ENCODE data around the gene SEMA7A.

The SEMA7A gene

DNA sequence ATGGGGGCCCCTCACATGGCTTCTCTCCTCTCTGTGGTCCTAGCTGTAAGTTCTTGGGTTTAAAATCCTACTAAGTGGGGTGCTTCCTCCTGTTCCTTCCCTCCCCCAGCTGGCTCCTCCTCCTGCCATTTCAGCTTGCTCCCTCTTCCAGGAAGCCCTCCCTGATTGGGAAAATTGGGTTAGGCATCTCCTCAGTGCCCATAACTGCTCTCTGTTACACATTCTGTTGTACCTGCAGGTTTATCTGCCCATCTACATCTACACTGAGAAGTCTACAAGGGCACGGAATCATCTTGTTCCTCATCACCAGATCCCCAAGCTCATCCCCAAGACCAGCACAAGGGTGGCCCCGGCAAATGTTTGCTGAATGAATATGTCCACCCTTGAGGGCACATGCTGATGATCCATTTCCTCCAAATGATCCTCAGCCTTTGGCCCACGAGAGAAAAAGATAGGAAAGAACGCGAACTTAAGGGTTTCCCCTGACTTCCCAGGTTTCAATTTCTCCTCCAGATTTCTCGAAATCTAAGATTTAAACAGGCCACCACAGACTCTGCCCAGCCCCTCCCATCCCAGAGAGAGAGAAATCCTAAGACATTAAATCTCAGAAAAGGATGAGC, 3.9 kb downstream of the SEMA7A start:
- DNase-seq, result no peak

DNA sequence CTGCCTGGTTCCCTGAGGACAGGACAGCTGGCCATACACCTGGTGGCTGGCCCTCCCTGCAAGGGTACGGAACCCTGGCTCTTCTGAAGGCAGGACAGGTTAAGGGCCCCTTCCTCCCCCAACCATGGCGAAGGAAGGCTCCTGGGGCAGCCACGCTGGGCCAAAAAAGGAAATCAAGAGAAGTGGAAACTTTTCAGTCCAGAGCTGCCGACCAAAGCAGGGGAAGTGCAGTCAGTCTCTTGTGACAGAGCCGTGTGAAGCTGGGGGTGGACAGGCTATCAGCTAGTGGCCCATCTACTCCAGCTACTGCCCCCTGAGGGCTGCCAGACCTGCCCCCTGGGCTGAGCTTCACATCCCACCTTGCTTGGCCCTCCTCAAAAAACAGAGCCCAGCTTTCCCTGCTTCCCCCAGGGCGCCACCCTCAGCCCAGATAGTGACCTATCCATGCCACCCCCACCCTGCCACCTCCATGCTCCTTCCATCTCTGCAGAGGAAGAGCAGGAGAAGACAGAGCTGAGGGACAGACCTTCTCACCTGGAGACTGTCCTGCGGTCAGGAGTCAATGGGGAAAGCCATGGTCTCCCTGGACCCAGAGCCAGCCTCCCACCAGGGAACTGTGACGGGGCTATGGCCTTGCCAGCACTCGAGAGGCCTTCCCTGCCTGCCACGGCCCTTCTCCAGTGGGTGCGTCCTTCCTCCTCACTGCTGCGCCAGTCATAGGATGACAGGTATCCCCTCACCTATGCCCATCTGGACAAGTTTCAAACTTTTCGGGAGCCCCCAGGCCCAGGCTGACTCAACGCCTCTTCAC, 4.6 kb downstream of the SEMA7A start:
- DNase-seq, result no peak

DNA sequence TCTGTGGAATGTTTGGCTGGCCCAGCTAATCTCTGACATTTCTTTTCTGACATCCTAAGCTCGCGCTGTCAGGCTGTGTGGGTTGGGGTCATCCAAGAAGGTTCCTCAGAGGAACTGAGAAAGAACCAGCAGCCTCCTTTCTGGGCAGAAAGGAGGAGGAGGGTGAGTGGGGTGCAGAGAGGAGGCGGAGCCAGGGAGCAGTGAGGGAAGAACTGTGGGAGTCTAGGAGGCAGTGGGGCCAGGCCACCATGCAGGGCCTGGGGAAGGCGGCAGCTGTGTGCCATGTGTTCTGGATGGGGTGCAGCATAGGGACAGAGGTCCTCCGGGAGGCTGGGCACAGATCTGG, 5.3 kb downstream of the SEMA7A start:
- DNase-seq, result no peak

DNA sequence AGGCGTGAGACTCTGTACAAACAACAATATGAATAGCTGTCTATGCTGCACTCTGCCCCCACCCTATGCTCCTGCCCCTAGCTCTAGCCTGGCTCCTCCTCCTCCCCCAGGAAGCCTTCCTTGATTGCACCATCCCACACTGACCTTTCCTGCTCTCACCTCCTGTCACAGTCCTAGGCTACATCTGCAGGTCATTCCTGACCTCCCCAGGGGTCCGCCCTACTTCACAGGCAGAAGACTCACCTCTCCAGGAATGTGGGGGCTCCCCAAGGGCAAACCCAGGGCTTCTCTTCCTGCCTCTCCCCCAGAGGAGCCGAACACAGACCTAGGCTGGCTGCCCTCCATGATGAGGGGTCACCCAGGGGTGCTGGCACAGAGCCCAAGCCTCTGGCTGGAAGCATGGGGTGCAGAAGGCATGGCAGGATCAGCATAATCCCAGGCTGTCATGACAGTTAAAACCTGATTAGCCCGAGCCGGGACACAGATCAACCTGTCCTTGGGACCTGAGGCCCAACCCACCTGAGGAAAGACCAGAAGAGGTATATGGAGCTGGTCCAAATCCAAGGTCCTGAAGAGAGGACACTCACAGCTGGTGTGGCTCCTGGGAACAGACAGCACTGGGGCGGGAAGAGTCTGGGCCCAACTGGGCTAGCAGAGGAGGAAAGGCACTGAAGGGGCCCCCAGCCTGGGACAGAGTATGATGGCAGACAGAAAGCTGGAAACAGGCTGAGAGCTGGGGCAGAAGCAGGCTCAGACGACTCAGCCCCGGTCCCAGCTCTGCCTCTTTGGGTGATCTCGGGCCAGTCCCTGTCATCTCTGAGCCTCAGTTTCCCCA, 5.9 kb downstream of the SEMA7A start:
- no peak for DNase-seq

DNA sequence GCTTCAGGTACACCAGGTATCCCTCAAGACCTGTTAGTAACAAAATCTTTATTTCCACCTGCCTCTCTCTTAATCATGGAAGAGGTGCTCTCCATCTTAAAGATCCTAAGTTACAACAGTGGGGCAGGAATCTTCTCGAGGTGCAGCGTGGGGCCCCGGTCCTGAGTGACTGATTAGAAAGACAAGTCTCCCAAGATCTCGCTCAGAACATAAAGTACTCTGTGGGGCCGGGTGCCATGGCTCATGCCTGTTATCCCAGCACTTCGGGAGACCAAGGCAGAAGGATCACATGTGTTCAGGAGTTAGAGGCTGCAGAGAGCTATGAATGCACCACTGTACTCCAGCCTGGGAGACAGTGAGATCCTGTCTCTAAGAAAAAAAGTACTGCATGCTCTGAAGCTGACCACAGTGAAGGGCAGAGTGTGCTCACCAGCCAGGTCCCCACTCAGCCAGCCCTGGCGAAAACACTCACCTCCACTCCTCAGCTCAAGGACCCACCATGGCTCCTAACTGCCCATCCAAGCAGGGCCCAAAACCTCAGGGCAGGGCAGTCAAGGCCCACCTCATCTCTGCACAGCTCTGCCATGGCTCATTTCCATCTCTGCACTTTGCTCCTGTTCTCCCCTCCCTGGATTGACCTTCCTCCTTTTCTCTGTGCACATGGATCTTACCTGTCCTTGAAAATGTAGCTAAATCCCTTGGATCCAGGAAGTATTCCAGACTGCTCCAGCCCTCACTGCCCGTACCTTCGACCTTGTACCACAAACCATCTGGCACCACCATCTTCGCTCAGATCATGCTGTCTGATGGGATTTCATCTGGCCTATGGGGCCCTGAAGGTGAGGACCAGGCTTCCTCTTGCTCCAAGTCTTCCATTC, 7.1 kb downstream of the SEMA7A start:
- no peak for DNase-seq

DNA sequence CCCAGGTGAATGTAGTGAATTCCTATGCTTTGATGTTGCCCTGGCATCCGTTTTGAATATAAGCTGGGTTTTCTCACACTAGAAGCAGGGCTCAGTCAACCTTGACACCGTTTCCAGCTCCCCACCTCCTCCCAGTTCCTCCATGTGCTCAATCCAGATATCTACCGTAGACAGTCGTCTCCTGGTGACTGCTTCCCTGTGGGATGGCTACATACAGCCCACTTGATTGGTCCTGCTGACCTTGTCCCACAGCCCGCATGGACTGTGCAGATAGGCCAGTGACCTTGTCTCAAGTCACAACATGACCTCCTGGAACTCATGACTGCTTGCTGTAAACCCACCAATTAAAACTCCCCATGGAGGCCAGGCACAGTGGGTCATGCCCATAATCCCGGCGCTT, 8.1 kb downstream of the SEMA7A start:
- DNase-seq, result no peak

DNA sequence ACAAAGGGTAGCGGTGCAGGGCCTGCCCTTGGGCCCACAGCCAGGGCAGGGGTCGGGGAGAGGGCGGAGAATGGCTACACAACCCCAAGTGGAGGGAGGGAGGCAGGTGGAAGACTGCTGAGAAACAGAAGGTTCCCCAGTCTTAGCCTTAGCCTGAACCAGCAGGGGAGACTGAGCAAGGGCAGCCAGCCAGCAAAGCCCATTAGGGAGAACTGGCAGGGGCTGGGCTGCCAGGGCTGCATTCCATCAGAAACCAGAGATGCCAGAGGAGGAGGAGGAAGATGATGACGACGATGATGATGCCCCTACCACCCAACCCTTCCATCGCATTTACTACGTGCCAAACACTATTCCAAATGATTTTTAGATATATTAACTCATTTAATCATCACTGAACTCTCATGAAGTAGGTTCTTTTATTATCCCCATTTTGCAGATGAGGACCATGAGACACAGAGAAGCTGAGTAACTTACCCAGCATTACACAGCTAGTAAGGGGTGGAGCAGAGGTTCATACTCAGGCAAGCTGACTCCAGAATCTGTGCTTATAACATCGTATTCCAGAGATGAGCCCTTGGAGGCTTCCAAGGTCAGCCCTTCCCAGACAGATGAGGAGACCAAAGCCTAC, 8.7 kb downstream of the SEMA7A start:
- no peak for DNase-seq

DNA sequence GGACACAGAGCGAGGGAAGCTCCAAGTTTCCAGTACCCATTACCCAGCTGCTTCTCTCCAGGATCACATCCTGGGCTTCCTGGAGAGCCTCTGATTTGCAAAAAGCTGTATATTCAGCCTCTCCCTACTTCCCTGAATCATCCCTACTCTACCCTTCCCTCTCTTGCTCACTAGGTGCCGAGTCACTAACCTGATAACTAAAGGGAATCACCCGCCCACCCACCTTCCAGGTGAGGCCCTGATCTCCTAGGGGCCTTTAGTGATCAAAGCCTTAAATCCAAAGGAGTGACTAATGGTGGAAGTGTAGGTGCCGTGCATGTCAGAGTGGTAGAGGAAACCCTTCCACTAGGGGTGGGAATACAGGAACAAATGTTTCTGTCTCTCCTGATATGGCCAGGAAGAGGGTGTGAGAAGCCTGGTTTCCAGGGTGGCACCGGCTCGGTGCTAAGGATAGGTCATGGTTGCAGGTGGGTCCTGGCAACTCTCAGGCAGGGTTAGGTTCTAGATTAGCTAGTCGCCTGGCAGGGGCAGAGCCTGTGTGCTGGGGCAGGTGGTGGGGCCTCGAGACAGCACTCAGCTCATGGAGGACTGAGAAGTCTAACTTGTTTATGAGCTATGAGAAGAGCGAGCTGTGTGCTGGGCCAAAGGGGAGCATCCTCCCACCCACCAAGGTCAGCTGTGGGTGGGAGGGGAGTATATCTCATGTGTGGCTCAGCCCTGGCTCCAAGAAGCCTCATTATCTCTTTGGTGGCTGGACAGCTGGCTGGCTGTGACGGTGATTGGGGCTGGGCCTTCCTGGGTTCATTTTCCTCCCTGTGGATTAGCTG, 10.1 kb downstream of the SEMA7A start:
- DNase-seq, result no peak

DNA sequence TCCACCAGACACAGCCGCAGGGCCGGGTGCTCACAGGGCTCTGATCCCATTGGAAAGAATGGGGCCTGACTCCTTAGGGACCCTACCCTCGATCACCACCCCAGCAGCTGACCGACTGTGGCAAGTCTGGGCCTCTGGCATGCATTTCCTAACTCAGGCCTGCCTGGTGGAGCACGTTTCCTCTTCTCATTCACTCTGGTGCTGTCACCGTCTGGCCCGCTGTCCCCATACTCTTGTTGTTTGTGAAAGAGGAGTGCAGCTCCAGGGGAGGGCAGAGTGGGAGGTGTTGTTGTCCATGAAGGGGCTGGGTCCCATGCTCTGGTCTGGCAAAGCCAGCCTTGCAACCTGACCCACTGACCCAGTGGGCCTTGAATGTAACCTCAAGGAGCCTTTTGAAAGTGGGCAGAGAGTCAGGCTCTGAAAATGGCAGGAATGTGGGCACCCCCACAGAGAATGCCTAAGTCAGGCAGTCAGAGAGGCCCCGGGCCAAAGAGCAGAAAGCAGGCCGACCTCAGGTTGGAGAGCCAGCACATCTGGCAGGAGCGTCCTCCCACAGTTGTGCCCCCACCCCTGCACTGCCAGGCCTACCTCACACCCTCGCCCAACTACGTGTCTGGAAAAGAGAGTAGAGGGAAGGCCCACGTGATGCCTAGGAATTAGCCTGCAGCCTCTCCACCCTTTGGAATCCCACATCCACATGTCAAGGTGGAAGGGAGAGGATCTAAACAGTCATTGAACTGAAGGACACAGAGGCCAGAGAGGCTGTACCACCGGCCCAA, 10.9 kb downstream of the SEMA7A start:
- DNase-seq, result no peak

DNA sequence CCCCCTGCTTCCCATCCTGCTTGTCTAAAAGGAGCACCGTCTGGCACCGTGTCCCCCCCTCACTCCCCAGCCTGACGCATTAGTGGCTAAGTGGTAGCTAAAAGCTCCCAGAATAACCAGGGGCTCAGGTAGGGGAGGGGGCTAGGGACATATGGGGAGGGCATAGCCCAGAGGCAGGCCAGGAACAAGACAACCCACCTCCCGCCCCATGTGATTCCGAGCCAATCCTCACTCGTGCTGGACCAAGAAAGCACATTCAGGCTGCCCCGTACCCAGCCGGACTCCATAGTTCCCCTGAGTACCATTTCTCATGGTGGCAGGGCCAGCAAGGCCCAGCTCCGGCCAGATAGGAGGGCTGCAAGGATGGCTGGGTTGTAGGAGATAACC, 11.5 kb downstream of the SEMA7A start:
- no peak for DNase-seq

DNA sequence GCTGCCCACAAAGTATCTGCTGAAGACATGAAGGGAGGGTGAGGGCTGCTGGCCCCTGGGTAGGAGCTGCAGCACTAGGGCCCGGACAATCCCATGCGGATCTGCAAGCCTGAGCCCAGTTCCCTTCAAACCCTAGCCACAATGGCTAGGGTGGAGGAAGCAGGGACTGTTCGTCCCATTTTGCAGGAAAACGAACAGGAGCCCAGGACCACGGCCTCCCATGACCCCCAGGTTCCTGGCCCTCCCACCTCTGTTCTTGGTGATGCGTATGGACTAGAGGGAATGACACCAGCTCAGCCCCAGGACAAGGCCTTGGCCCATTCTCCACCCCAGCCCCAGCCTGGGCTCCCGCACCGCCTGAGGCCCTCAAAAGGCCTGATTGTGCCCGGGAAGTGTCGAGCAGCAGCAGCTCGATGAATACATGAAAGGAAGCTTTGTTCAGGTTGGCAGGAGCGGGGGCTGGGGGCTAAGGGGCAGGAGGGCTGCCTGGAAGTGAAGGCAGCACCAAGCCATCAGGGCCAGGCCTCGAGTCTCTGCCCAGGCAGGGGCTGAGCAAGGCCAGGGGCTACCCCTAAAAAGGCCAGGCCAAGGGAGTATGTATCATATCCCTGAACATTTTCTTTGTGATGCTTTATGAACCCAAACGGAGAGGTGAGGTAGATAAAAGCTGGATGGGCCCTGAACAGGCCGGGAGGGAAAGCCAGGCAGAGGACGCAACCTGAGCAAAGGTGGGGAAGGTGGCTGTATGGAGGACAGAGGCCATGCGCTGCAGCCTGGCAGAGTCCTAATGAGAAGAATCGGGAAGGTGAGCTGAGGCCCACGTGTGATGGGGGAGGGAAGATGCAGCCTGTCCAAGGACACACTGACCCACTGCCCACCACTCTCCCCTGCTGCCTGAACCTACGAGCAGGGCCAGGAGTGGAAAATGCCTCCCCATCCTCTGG, 12.2 kb downstream of the SEMA7A start:
- no peak for DNase-seq

DNA sequence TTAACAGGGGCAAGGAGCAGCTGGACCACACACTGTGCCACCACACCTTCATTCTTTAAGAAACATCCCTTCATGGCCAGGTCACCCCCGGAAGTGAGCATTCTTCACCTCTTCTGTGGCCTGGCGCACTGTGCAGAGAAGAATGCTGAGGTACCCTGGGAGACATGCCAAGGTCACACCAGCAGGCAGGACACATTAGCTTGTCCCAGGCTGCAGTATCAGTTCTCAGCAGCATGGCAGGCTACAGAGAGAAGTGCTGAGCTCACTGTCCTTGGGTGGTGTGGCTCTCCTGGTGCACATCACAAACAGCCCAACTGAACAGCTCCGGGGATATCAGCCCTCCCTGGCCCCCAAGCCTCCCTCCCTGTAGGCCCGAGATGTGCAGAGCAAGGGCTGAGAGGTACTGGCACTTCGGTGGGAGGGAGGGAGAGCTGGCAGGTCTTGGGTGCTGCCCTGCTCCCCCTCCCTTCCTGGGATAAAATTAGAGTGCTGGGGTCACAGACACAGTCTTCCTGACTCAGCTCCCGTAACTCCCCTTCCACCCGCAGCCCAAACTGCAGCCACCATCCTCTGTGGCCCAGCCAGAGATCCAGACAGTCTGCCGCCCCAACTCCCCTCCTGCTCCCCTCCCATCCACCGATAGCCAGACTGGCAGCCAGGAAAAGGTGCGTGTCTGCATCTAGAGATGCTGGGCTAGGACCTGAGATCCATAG, 13.4 kb downstream of the SEMA7A start:
- DNase-seq, result no peak

DNA sequence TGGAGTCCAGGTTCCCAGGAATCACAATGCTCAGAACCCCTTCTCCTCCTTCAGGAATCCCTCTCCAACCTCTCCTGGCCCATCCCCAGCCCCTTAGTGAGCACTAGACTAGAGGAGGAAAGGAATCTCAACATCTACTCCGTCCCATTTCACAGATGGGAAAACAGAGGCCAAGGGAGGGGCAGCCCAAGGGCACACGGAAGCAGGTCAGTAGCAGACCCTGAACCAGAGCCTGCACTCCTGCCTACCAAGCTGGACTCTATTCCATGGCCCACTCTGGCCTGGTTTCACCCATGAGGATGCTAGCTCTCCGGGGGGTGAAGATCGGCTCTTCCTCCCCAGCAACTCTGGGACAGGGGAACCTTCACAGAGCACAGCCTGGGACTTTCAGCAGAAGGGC, 14.3 kb downstream of the SEMA7A start:
- no peak for DNase-seq

DNA sequence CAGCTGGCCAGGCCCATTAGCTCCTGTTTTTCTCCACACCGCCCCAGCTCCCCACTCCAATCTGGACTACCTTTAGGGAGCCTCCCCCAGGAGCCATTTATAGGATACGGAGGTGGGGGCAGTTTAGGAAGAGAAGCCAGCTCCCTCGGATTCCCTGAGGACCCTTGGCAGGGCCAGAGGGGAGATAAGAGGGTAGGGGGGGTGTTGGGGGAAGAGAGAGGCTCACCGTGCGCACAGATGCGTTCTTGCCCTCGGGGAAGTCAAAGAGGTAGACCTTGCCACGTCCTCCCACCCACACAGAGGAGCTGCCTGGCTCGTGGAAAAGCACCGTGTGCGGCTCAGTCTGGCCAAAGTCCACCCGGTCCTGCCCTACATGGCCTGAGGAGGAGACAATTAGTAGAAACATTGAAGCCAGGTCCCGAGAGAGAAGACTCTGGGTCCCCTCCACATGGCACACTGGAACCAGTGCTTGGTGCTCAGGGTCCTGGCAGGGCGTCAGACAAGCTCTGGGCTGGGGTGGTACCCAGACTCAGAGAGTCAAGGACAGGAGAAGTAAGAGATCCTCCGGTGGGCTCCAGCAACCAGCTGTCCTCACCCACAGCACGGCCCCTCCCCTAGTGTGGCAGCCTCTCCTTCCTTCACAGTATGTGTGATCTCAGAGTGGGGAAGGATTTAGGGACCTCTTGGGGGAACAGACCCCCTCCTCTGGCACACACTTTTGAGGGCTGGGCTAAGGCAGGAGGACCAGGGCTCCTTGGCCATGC, 15.0 kb downstream of the SEMA7A start:
- no peak for DNase-seq

DNA sequence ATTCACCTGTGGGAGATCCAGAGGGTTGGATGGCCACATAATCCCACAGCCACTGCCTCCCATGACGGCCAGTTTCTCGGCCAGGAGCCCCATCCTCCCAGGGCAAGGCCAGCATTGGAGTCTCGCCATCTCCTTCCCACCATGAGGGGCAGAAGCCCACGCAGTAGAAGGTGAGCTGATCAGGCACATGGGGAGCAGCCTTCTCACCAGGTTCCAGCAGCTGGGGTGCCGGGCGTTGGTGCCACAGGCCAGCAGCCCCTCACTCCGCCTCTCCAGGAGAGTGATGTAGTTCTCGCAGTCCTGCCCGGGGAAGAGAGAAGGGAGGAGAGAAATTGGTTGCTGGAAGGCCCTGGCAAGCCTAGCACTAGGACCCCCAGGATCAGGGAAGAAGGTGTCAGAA, 16.1 kb downstream of the SEMA7A start:
- no peak for DNase-seq

DNA sequence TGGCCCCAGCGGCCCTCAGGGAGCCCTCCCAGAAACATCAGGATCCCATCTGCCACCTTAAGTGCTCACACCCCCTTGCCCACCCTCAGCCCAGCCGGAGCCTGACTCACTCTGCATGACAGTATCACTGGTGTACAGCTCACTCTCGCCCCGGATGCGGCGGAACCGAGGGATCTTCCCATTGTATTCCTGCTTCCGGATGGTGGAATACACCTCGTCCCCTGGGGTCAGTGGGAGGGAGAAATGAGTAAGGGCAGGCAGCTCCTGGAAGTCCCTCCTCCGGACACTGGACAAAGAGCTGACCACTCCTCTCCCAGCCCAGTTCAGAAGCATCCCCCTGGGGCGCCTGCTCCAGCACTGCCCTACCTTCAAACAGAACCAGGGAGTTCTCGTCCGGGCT, 16.5 kb downstream of the SEMA7A start:
- no peak for DNase-seq

DNA sequence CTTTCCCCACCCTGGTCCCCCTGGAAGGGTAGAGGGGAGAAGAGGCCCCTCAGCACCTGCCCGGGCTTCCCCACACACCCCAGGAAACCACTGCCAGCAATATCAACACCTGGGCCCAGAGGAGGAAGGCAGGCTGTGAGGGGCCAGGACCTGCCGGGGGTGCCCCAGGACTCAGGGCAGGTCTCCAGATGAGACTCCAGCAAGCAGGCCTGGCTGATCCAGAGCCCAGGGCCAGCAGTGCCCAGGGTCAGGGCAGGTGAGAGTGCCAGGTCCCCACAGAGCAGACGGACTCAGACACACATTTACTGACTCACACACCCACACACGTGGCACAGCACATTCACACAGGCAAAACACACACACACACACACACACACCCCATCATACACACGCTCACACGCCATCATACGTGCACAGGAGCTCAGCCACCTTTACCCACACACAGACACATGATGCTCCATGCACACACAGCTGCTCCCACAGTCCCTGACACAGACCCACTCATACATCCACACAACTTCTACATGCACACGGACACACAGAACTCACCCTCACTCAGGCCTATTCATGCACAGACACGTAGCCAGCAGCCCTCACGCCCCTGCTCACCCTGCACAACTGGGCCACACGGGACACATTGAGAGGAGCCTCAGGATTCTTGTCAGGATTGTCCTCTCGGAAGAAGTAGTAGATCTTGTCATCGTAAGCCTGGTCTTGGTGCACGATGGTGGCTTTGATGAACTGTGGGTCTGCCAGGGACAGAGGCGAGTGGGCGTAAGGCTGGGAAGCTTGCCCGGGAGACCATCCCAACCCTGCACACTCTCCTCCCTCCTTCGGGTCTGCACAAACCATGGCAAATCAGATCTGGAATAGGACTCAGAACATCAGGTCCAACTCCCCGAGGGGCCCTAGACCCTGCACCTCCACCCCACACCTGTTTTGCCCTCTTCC, 17.5 kb downstream of the SEMA7A start:
- DNase-seq, result no peak

All from stimulated activated CD4-positive, alpha-beta T cell treated with anti-CD3 and anti-CD28 coated beads, Interleukin-4, amount 100 ng/mL, for 1 hour (primary cell).